ENCODE results near the gene BAMBI. TPM values are rescaled to one million over a fixed set of nuclear protein-coding genes. Genes with fewer than 3 reads are reported as not detected.
"Not testable (repeated sequence)": the region's sequence is repeated elsewhere in the genome, so short reads cannot be mapped to it uniquely, and the experiment has no call there.

BAMBI gene
- under 1 TPM; 0.20 to 0.23 TPM for total RNA-seq

GRCh38 chr10:28676968-28677887 lies at the start of gene BAMBI:
BAMBI (plus strand) TSS chr10:28677521; CDS start chr10:28677898, 377 bp downstream.
- H3K9me3 Mint-ChIP-seq = no peaks in the 10 kb centered on the region
- CTCF ChIA-PET = interaction anchor here (0.6 to 1.6 kb wide), 5 partner anchors 9 to 628 kb away, joined by 3 to 7 read pairs (median 4); no protein-coding TSS in a partner anchor
- peak; percentile 91 for DNase-seq
- H3K36me3 Mint-ChIP-seq (ENCODE audit: low read depth) = no peaks in the 10 kb centered on the region
- POLR2A ChIA-PET = interaction anchor here (0.7 to 1.5 kb wide), 4 partner anchors 91 to 1050 kb away, joined by 3 to 6 read pairs (median 3); partner anchors contain the start of gene WAC
- H3K27me3 Mint-ChIP-seq = peaks cover 72% of the 10 kb centered on the region
- peaks cover 20% of the 10 kb centered on the region for H3K4me1 Mint-ChIP-seq
- H3K27ac Mint-ChIP-seq = no peak within 1 kb of the TSS
- peak within 1 kb of the TSS; percentile 61 for H3K4me3 Mint-ChIP-seq

GRCh38 chr10:28628184-28628893 lies 49.0 kb upstream of the BAMBI start:
- Mint-ChIP-seq H3K9me3 (no peaks in the 10 kb centered on the region), H3K4me3 (no peak overlapping the region), H3K4me1 (peaks cover 2% of the 10 kb centered on the region), H3K36me3 (ENCODE audit: low read depth) (peaks cover 3% of the 10 kb centered on the region), H3K27me3 (peaks cover 17% of the 10 kb centered on the region), H3K27ac (no peak overlapping the region)
- CTCF ChIA-PET = interaction anchor here (0.6 to 2.7 kb wide), 18 partner anchors 9 to 677 kb away, joined by 3 to 11 read pairs (median 4); no protein-coding TSS in a partner anchor
- DNase-seq = peak; percentile 72
- POLR2A ChIA-PET = no interaction called here

- CTCF ChIA-PET = interaction anchor here (0.9 kb wide), 1 partner anchor 22 kb away, joined by 3 read pairs; no protein-coding TSS in a partner anchor
- H3K9me3 Mint-ChIP-seq = no peaks in the 10 kb centered on the region
- H3K36me3 Mint-ChIP-seq (ENCODE audit: low read depth) = no peaks in the 10 kb centered on the region
- no peak overlapping the region for H3K4me3 Mint-ChIP-seq
- DNase-seq = no peak
- H3K4me1 Mint-ChIP-seq = peaks cover 2% of the 10 kb centered on the region
- POLR2A ChIA-PET = no interaction called here
- peaks cover 15% of the 10 kb centered on the region for H3K27me3 Mint-ChIP-seq
- no peak overlapping the region for H3K27ac Mint-ChIP-seq
Observed at GRCh38 chr10:28631896-28632583, 45.3 kb upstream of the BAMBI start.

- no peak overlapping the region for H3K4me3 Mint-ChIP-seq
- peaks cover 12% of the 10 kb centered on the region for H3K27me3 Mint-ChIP-seq
- ChIA-PET POLR2A (no interaction called here), CTCF (interaction anchor here (0.9 kb wide), 1 partner anchor 22 kb away, joined by 3 read pairs; no protein-coding TSS in a partner anchor)
- no peaks in the 10 kb centered on the region for H3K36me3 Mint-ChIP-seq (ENCODE audit: low read depth)
- DNase-seq = no peak
- peaks cover 2% of the 10 kb centered on the region for H3K4me1 Mint-ChIP-seq
- no peaks in the 10 kb centered on the region for H3K9me3 Mint-ChIP-seq
- no peak overlapping the region for H3K27ac Mint-ChIP-seq
Observed at GRCh38 chr10:28632584-28632945, 44.8 kb upstream of the BAMBI start.

- ChIA-PET CTCF (no interaction called here), POLR2A (no interaction called here)
- Mint-ChIP-seq H3K4me1 (no peaks in the 10 kb centered on the region), H3K36me3 (ENCODE audit: low read depth) (no peaks in the 10 kb centered on the region), H3K9me3 (no peaks in the 10 kb centered on the region), H3K4me3 (no peak overlapping the region), H3K27me3 (peaks cover 12% of the 10 kb centered on the region), H3K27ac (no peak overlapping the region)
- DNase-seq = no peak
Observed at GRCh38 chr10:28633750-28634149, 43.6 kb upstream of the BAMBI start.

- no peak for DNase-seq
- Mint-ChIP-seq H3K9me3 (no peaks in the 10 kb centered on the region), H3K27me3 (peaks cover 7% of the 10 kb centered on the region), H3K27ac (no peak overlapping the region), H3K36me3 (ENCODE audit: low read depth) (no peaks in the 10 kb centered on the region), H3K4me1 (no peaks in the 10 kb centered on the region), H3K4me3 (no peak overlapping the region)
- POLR2A ChIA-PET = no interaction called here
- CTCF ChIA-PET = interaction anchor here (1.5 kb wide), 1 partner anchor 9 kb away, joined by 7 read pairs; no protein-coding TSS in a partner anchor
Observed at GRCh38 chr10:28637346-28637745, 40.0 kb upstream of the BAMBI start.

GRCh38 chr10:28638392-28638791 lies 38.9 kb upstream of the BAMBI start:
- Mint-ChIP-seq H3K4me1 (no peaks in the 10 kb centered on the region), H3K27ac (no peak overlapping the region), H3K36me3 (ENCODE audit: low read depth) (no peaks in the 10 kb centered on the region), H3K9me3 (no peaks in the 10 kb centered on the region), H3K4me3 (no peak overlapping the region), H3K27me3 (peaks cover 7% of the 10 kb centered on the region)
- no peak for DNase-seq
- ChIA-PET CTCF (interaction anchor here (0.7 to 1.3 kb wide), 2 partner anchors 10 to 68 kb away, joined by 3 to 5 read pairs; no protein-coding TSS in a partner anchor), POLR2A (no interaction called here)

GRCh38 chr10:28640551-28640950 lies 36.8 kb upstream of the BAMBI start:
- ChIA-PET CTCF (interaction anchor here (2.7 kb wide), 1 partner anchor 12 kb away, joined by 11 read pairs; no protein-coding TSS in a partner anchor), POLR2A (no interaction called here)
- no peak for DNase-seq
- H3K27ac Mint-ChIP-seq = no peak overlapping the region
- H3K9me3 Mint-ChIP-seq = no peaks in the 10 kb centered on the region
- peaks cover 3% of the 10 kb centered on the region for H3K27me3 Mint-ChIP-seq
- H3K4me1 Mint-ChIP-seq = no peaks in the 10 kb centered on the region
- no peaks in the 10 kb centered on the region for H3K36me3 Mint-ChIP-seq (ENCODE audit: low read depth)
- H3K4me3 Mint-ChIP-seq = no peak overlapping the region

GRCh38 chr10:28644647-28645046 lies 32.7 kb upstream of the BAMBI start:
- Mint-ChIP-seq H3K27me3 (no peaks in the 10 kb centered on the region), H3K36me3 (ENCODE audit: low read depth) (no peaks in the 10 kb centered on the region), H3K27ac (no peak overlapping the region), H3K4me1 (no peaks in the 10 kb centered on the region), H3K4me3 (no peak overlapping the region), H3K9me3 (no peaks in the 10 kb centered on the region)
- POLR2A ChIA-PET = no interaction called here
- no peak for DNase-seq
- CTCF ChIA-PET = no interaction called here

GRCh38 chr10:28652106-28652505 lies 25.2 kb upstream of the BAMBI start:
- CTCF ChIA-PET = interaction anchor here (1.9 kb wide), 1 partner anchor 11 kb away, joined by 8 read pairs; no protein-coding TSS in a partner anchor
- DNase-seq = no peak
- POLR2A ChIA-PET = no interaction called here
- no peaks in the 10 kb centered on the region for H3K36me3 Mint-ChIP-seq (ENCODE audit: low read depth)
- no peak overlapping the region for H3K27ac Mint-ChIP-seq
- H3K4me3 Mint-ChIP-seq = no peak overlapping the region
- no peaks in the 10 kb centered on the region for H3K4me1 Mint-ChIP-seq
- H3K27me3 Mint-ChIP-seq = no peaks in the 10 kb centered on the region
- H3K9me3 Mint-ChIP-seq = no peaks in the 10 kb centered on the region

GRCh38 chr10:28652703-28653102 lies 24.6 kb upstream of the BAMBI start:
- Mint-ChIP-seq H3K27ac (no peak overlapping the region), H3K36me3 (ENCODE audit: low read depth) (no peaks in the 10 kb centered on the region), H3K9me3 (no peaks in the 10 kb centered on the region), H3K27me3 (no peaks in the 10 kb centered on the region), H3K4me1 (no peaks in the 10 kb centered on the region), H3K4me3 (no peak overlapping the region)
- DNase-seq = no peak
- ChIA-PET POLR2A (no interaction called here), CTCF (interaction anchor here (1.9 kb wide), 1 partner anchor 11 kb away, joined by 8 read pairs; no protein-coding TSS in a partner anchor)

- H3K4me1 Mint-ChIP-seq; CTCF ChIA-PET; H3K9me3 Mint-ChIP-seq; H3K27me3 Mint-ChIP-seq; POLR2A ChIA-PET; H3K4me3 Mint-ChIP-seq; H3K27ac Mint-ChIP-seq; H3K36me3 Mint-ChIP-seq (ENCODE audit: low read depth); DNase-seq: not testable (repeated sequence)
Observed at GRCh38 chr10:28658824-28659223, 18.5 kb upstream of the BAMBI start.

- CTCF ChIA-PET = no interaction called here
- no peak for DNase-seq
- Mint-ChIP-seq H3K36me3 (ENCODE audit: low read depth) (no peaks in the 10 kb centered on the region), H3K27me3 (peaks cover 13% of the 10 kb centered on the region), H3K9me3 (no peaks in the 10 kb centered on the region), H3K4me3 (no peak overlapping the region), H3K4me1 (peaks cover 4% of the 10 kb centered on the region), H3K27ac (no peak overlapping the region)
- POLR2A ChIA-PET = no interaction called here
Observed at GRCh38 chr10:28661035-28661434, 16.3 kb upstream of the BAMBI start.

Measured in activated CD4-positive, alpha-beta memory T cell treated with anti-CD3 and anti-CD28 coated beads, Interleukin-2, amount 10 ng/mL, durations not matched to agents 7 days and 5 days (primary cell).